Measurements from ENCODE around the gene RAD51B.

RAD51B gene

GRCh38 chr14:68268197-68268596 is 448.6 kb downstream of the RAD51B start:
- no peak for TF ChIP-seq CTCF (IDR thresholded peaks at IDR 0.05; ENCODE audit: poor library complexity, severe bottlenecking)
- Histone ChIP-seq H3K9me3 (ENCODE audit: severe bottlenecking) (no peaks in the 10 kb centered on the region), H3K27ac (ENCODE audit: poor library complexity, severe bottlenecking) (no peak overlapping the region), H3K27me3 (ENCODE audit: insufficient read depth, poor library complexity, severe bottlenecking) (no peaks in the 10 kb centered on the region), H3K4me1 (ENCODE audit: insufficient read depth, poor library complexity, severe bottlenecking) (no peaks in the 10 kb centered on the region), H3K4me3 (ENCODE audit: severe bottlenecking) (no peak overlapping the region), H3K36me3 (ENCODE audit: low read depth) (no peaks in the 10 kb centered on the region)
- ATAC-seq (ENCODE audit: low read depth), result no peak
- DNase-seq (ENCODE audit: low spot score), result no peak

GRCh38 chr14:68268719-68269118 is 449.1 kb downstream of the RAD51B start:
- Histone ChIP-seq H3K4me3 (ENCODE audit: severe bottlenecking) (no peak overlapping the region), H3K27ac (ENCODE audit: poor library complexity, severe bottlenecking) (no peak overlapping the region), H3K27me3 (ENCODE audit: insufficient read depth, poor library complexity, severe bottlenecking) (no peaks in the 10 kb centered on the region), H3K9me3 (ENCODE audit: severe bottlenecking) (no peaks in the 10 kb centered on the region), H3K4me1 (ENCODE audit: insufficient read depth, poor library complexity, severe bottlenecking) (no peaks in the 10 kb centered on the region), H3K36me3 (ENCODE audit: low read depth) (no peaks in the 10 kb centered on the region)
- no peak for TF ChIP-seq CTCF (IDR thresholded peaks at IDR 0.05; ENCODE audit: poor library complexity, severe bottlenecking)
- DNase-seq (ENCODE audit: low spot score) (no peak), ATAC-seq (ENCODE audit: low read depth) (no peak)

GRCh38 chr14:68269136-68269927 is 449.8 kb downstream of the RAD51B start:
- no peak overlapping the region for H3K27ac ChIP-seq (ENCODE audit: poor library complexity, severe bottlenecking)
- no peaks in the 10 kb centered on the region for H3K27me3 ChIP-seq (ENCODE audit: insufficient read depth, poor library complexity, severe bottlenecking)
- no peaks in the 10 kb centered on the region for H3K36me3 ChIP-seq (ENCODE audit: low read depth)
- H3K9me3 ChIP-seq (ENCODE audit: severe bottlenecking), result no peaks in the 10 kb centered on the region
- no peak overlapping the region for H3K4me3 ChIP-seq (ENCODE audit: severe bottlenecking)
- peaks cover 1% of the 10 kb centered on the region for H3K4me1 ChIP-seq (ENCODE audit: insufficient read depth, poor library complexity, severe bottlenecking)
- DNase-seq (ENCODE audit: low spot score), result no peak
- no peak for ATAC-seq (ENCODE audit: low read depth)
- no peak for TF ChIP-seq CTCF (IDR thresholded peaks at IDR 0.05; ENCODE audit: poor library complexity, severe bottlenecking)

GRCh38 chr14:68270342-68270741 is 450.8 kb downstream of the RAD51B start:
- H3K36me3 ChIP-seq (ENCODE audit: low read depth), result no peaks in the 10 kb centered on the region
- no peak for TF ChIP-seq CTCF (IDR thresholded peaks at IDR 0.05; ENCODE audit: poor library complexity, severe bottlenecking)
- H3K27me3 ChIP-seq (ENCODE audit: insufficient read depth, poor library complexity, severe bottlenecking), result no peaks in the 10 kb centered on the region
- H3K27ac ChIP-seq (ENCODE audit: poor library complexity, severe bottlenecking), result no peak overlapping the region
- H3K4me1 ChIP-seq (ENCODE audit: insufficient read depth, poor library complexity, severe bottlenecking), result peaks cover 4% of the 10 kb centered on the region
- H3K9me3 ChIP-seq (ENCODE audit: severe bottlenecking), result no peaks in the 10 kb centered on the region
- DNase-seq (ENCODE audit: low spot score), result no peak
- no peak overlapping the region for H3K4me3 ChIP-seq (ENCODE audit: severe bottlenecking)
- ATAC-seq (ENCODE audit: low read depth), result no peak

- Histone ChIP-seq H3K27ac (ENCODE audit: poor library complexity, severe bottlenecking) (no peak overlapping the region), H3K9me3 (ENCODE audit: severe bottlenecking) (no peaks in the 10 kb centered on the region), H3K4me3 (ENCODE audit: severe bottlenecking) (no peak overlapping the region), H3K27me3 (ENCODE audit: insufficient read depth, poor library complexity, severe bottlenecking) (no peaks in the 10 kb centered on the region), H3K36me3 (ENCODE audit: low read depth) (no peaks in the 10 kb centered on the region), H3K4me1 (ENCODE audit: insufficient read depth, poor library complexity, severe bottlenecking) (peaks cover 4% of the 10 kb centered on the region)
- ATAC-seq (ENCODE audit: low read depth) (no peak), DNase-seq (ENCODE audit: low spot score) (no peak)
- TF ChIP-seq CTCF (IDR thresholded peaks at IDR 0.05; ENCODE audit: poor library complexity, severe bottlenecking), result no peak
Measured at GRCh38 chr14:68271913-68272391, 452.4 kb downstream of the RAD51B start.

Data from RWPE2 (cell line).